DOHH2 (cell line): ENCODE data around the gene PCDHB7.
"Not testable (repeated sequence)": the region's sequence is repeated elsewhere in the genome, so short reads cannot be mapped to it uniquely, and the experiment has no call there.

Experiments used
- CTCF ChIP-seq: fragments of 200-600 bp; sonication (generic); IDR thresholded peaks from one replicate; pipeline ENCODE4 v1.5.1; 2014; ENCODE audit warnings: antibody characterized with exemption, mild to moderate bottlenecking, low read depth, low read length; ENCODE audit not compliant: poor library complexity, severe bottlenecking
- EZH2phosphoT487 ChIP-seq: fragments of 200-600 bp; sonication (generic); IDR thresholded peaks from 2 replicates; pipeline ENCODE4 v1.6.1; 2017; ENCODE audit warnings: borderline replicate concordance, mild to moderate bottlenecking, antibody characterized with exemption, low read length, moderate library complexity, mixed read lengths

GRCh38 chr5:141174291-141175104, 2.1 kb downstream of the PCDHB7 start:
- TF ChIP-seq CTCF, EZH2phosphoT487: not testable (repeated sequence)
